A673 (cell line): ENCODE results near the gene LUZP2. TPM values are rescaled to one million over a fixed set of nuclear protein-coding genes. Genes with fewer than 3 reads are reported as not detected.

ENCODE experiments used
- BruUV-seq: library from RNA; stranded (reverse); fragments of 400-500 nt; replicated peaks from 2 replicates; lab custom pipeline; 2021; lab: Mats Ljungman, UMichigan
- CTCF ChIA-PET: fragments of 300-600 bp; sonication (Branson Sonifier 250); formaldehyde crosslinking; loops from one replicate; lab custom pipeline; 2022; ENCODE audit warnings: antibody characterized with exemption; lab: Charles Lee
- POLR2A ChIA-PET: fragments of 300-600 bp; sonication (Branson Sonifier 250); formaldehyde crosslinking; loops from one replicate; lab custom pipeline; 2022; ENCODE audit warnings: antibody characterized with exemption; ENCODE audit not compliant: low non-redundant PET; lab: Charles Lee
- DNase-seq: peaks from one replicate; pipeline ENCODE4 v3.0.0-alpha.2; 2015; ENCODE audit warnings: low spot score
- H3K27ac ChIP-seq: fragments of 200-600 bp; sonication (generic); 2 replicates; pipeline ENCODE4 v1.5.1; 2016; ENCODE audit warnings: mixed run types, low read depth, mild to moderate bottlenecking, mixed read lengths, antibody characterized with exemption, low read length; ENCODE audit not compliant: poor library complexity, severe bottlenecking
- H3K27me3 ChIP-seq: fragments of 200-600 bp; sonication (generic); replicated peaks from 2 replicates; pipeline ENCODE4 v1.6.1; 2017; ENCODE audit warnings: mixed run types, low read depth, mild to moderate bottlenecking, mixed read lengths, antibody characterized with exemption, low read length; ENCODE audit not compliant: insufficient read depth, poor library complexity
- H3K36me3 ChIP-seq: fragments of 200-600 bp; sonication (generic); 2 replicates; pipeline ENCODE4 v1.6.1; 2016; ENCODE audit warnings: mixed run types, mild to moderate bottlenecking, mixed read lengths, antibody characterized with exemption, low read length; ENCODE audit not compliant: insufficient read depth, poor library complexity, severe bottlenecking
- H3K4me1 ChIP-seq: fragments of 200-600 bp; sonication (generic); 2 replicates; pipeline ENCODE4 v1.6.1; 2017; ENCODE audit warnings: mixed run types, mild to moderate bottlenecking, mixed read lengths, antibody characterized with exemption, low read length; ENCODE audit not compliant: insufficient read depth, poor library complexity, severe bottlenecking
- H3K4me3 ChIP-seq: fragments of 200-600 bp; sonication (generic); 2 replicates; pipeline ENCODE4 v1.5.1; 2016; ENCODE audit warnings: low read depth, mixed run types, mild to moderate bottlenecking, mixed read lengths, low read length; ENCODE audit not compliant: poor library complexity, severe bottlenecking
- H3K9me3 ChIP-seq: fragments of 200-600 bp; sonication (generic); 2 replicates; pipeline ENCODE4 v1.6.1; 2016; ENCODE audit warnings: mixed run types, low read depth, mild to moderate bottlenecking, mixed read lengths, antibody characterized with exemption, low read length; ENCODE audit not compliant: poor library complexity, severe bottlenecking
- EZH2 ChIP-seq: fragments of 200-600 bp; sonication (generic); IDR thresholded peaks from 2 replicates; pipeline ENCODE4 v1.6.1; 2017; ENCODE audit warnings: borderline replicate concordance, low read depth, mild to moderate bottlenecking, mixed read lengths, antibody characterized with exemption, low read length; ENCODE audit not compliant: poor library complexity, severe bottlenecking
- intact Hi-C: fragments of 100-400 bp; cut with micrococcal nuclease; formaldehyde crosslinking; loops from one replicate; pipeline ENCODE4 v1.10.0; 2022; ENCODE audit not compliant: unreplicated experiment
- total RNA-seq: library from RNA; stranded (reverse); gene quantifications from 2 replicates; pipeline ENCODE4 v1.2.3, GENCODE V29; 2021
- TF ChIP-seq, protein P1 (sequence below): fragments of 300-800, 200-600 bp; sonication (generic); conservative IDR thresholded peaks from 2 replicates; pipeline ENCODE4 v1.5.1; 2017; ENCODE audit warnings: low read depth, mild to moderate bottlenecking, antibody characterized with exemption, low read length, moderate library complexity, mixed read lengths

Gene LUZP2
- total RNA-seq, 1 experiment from 2014 or later, result 0.15 TPM

DNA sequence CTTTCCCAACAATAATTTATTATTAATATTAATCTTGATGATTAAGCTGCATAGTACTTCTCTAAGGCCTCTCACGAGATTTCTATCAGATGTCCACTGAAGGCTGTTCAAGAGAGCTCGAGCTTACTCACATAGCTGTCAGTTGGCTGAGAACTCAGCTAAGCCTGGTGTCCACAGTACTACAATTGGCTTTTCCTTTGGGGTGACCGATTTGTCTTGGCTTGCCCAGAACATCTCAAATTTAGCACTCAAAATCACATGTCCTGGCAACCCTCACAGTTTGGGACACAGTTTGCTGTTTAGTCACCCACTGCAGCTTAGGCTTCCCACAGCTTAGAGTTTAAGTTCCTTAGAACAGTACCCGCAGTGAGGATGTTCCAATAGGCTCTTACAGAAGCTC lies 96.5 kb downstream of the LUZP2 start:
- no peaks in the 10 kb centered on the region for H3K36me3 ChIP-seq
- no peaks in the 10 kb centered on the region for H3K27me3 ChIP-seq
- TF ChIP-seq, protein P1, sequence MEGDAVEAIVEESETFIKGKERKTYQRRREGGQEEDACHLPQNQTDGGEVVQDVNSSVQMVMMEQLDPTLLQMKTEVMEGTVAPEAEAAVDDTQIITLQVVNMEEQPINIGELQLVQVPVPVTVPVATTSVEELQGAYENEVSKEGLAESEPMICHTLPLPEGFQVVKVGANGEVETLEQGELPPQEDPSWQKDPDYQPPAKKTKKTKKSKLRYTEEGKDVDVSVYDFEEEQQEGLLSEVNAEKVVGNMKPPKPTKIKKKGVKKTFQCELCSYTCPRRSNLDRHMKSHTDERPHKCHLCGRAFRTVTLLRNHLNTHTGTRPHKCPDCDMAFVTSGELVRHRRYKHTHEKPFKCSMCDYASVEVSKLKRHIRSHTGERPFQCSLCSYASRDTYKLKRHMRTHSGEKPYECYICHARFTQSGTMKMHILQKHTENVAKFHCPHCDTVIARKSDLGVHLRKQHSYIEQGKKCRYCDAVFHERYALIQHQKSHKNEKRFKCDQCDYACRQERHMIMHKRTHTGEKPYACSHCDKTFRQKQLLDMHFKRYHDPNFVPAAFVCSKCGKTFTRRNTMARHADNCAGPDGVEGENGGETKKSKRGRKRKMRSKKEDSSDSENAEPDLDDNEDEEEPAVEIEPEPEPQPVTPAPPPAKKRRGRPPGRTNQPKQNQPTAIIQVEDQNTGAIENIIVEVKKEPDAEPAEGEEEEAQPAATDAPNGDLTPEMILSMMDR, result no peak
- TF ChIP-seq EZH2, result no peak
- no peak overlapping the region for H3K27ac ChIP-seq
- ChIA-PET CTCF (no interaction called here), POLR2A (no interaction called here)
- BruUV-seq, result no TSS peak
- intact Hi-C loops, result no loop called here
- H3K4me3 ChIP-seq, result no peak overlapping the region
- no peaks in the 10 kb centered on the region for H3K4me1 ChIP-seq
- no peaks in the 10 kb centered on the region for H3K9me3 ChIP-seq
- no peak for DNase-seq

DNA sequence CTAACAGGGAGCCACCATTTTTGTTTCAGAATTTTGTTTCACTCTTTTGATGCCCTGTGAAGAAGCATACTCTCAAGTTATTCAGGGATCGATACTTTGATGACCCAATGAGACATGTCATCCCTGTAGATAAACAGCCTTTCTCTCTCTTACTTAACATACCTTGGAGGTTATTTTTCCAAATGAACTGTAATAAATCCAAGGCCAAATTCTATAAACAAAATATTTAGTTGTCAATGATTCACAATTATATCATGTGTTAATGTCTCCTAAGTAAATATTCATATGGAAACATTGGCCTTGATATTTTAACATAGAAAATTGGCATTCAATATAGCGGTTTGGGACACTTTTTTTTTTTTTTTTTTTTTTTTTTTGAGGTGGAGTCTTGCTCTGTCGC lies 97.5 kb downstream of the LUZP2 start:
- no TSS peak for BruUV-seq
- intact Hi-C loops, result no loop called here

DNA sequence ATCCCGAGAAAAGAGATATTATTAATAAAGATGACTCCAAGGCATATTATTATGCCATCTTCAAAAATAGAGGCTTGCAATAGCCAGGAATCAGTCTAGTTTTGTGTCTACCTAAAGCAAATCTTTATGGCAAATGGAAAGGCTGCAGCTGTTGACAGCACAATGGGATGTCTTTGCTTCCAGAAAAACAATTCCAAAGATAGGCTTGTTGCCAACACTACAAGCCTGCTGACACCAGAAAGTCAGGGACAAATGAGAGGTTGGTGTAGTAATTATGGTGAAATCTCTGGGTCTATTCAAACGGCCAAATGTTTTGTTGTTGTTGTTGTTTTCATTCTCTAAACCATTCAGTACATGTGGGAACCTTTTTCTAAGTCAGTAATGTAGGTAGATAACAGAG lies 101.8 kb downstream of the LUZP2 start:
- Histone ChIP-seq H3K36me3 (no peaks in the 10 kb centered on the region), H3K4me1 (no peaks in the 10 kb centered on the region), H3K4me3 (no peak overlapping the region), H3K27ac (no peak overlapping the region), H3K9me3 (no peaks in the 10 kb centered on the region), H3K27me3 (no peaks in the 10 kb centered on the region)
- BruUV-seq, result no TSS peak
- intact Hi-C loops, result no loop called here
- ChIA-PET CTCF (no interaction called here), POLR2A (no interaction called here)
- no peak for DNase-seq
- no peak for TF ChIP-seq EZH2
- TF ChIP-seq, protein P1, result no peak

More for the DNA sequence above, 97.5 kb downstream of the LUZP2 start:
- DNase-seq, result no peak
- H3K27me3 ChIP-seq, result no peaks in the 10 kb centered on the region
- H3K4me3 ChIP-seq, result no peak overlapping the region
- POLR2A ChIA-PET, result no interaction called here
- CTCF ChIA-PET, result no interaction called here
- H3K36me3 ChIP-seq, result no peaks in the 10 kb centered on the region
- TF ChIP-seq, protein P1, result no peak
- TF ChIP-seq EZH2, result no peak
- no peak overlapping the region for H3K27ac ChIP-seq
- H3K9me3 ChIP-seq, result no peaks in the 10 kb centered on the region
- no peaks in the 10 kb centered on the region for H3K4me1 ChIP-seq
